RCC 7860 (cell line): ENCODE measurements around the gene NODAL.

Experiments
- DNase-seq: peaks from one replicate; pipeline ENCODE4 v3.0.0-alpha.2; 2015; ENCODE audit warnings: low spot score
- FAIRE-seq: peaks from 2 replicates; lab custom pipeline; 2012; peaks lifted over from hg19 to GRCh38; lab: Jason Lieb, UNC

The NODAL gene

DNA sequence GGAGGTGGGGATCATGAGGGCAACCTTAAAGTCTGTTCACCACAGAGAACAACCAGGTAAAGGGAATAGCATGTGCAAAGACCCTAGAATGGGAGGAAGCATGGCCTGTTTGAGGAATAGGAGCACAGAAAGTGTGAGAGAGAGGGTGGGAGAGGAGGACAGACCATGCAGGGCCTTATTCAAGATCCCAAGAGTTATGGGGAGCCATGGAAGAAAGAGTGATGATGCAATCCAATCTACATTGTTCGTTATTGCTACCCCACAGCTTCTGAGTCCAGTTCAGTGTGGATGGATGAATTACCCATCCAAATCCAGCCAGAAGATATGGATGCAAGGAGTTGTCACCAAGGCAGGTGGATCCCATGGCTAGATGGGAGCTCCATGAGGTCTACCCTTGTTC is 45.3 kb downstream of the NODAL start:
- FAIRE-seq (no peak), DNase-seq (no peak)

DNA sequence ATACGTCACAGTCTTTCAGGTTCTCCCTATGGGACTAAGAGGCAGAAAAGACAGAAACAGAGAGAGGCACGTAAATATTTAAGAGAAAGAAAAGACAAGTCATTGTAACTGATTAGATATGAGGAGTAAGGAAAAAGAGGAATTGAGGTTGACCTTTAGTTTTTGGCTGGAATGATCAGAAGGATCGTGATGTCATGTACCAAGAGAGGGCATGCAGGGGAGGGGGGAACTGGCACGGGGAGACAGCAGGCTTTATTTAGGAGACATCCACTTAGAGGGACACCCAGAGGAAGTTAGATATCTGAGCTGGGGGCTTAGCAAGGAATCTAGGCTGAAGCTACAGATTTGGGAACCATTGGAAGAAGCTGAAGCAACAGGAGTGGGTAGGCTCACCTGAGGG is 49.8 kb downstream of the NODAL start:
- FAIRE-seq (no peak), DNase-seq (no peak)
